Calu3 (cell line): ENCODE measurements around the gene TSPAN11. TPM values are rescaled to one million over a fixed set of nuclear protein-coding genes. Genes with fewer than 3 reads are reported as not detected.

Experiments used
- BruUV-seq: library from RNA; stranded (reverse); fragments of 400-500 nt; replicated peaks from 2 replicates; lab custom pipeline; 2021; lab: Mats Ljungman, UMichigan
- CTCF ChIA-PET: fragments of 300-600 bp; sonication (Branson Sonifier 250); formaldehyde crosslinking; loops from one replicate; lab custom pipeline; 2022; ENCODE audit warnings: antibody characterized with exemption; lab: Charles Lee
- DNase-seq: peaks from one replicate; pipeline ENCODE4 v3.0.0; 2022
- H3K27ac Mint-ChIP-seq: one replicate; pipeline ENCODE4 v1.8.0; 2022; ENCODE audit warnings: mixed read lengths; ENCODE audit not compliant: unreplicated experiment
- H3K27me3 Mint-ChIP-seq: one replicate; pipeline ENCODE4 v1.8.0; 2022; ENCODE audit warnings: mixed read lengths; ENCODE audit not compliant: unreplicated experiment
- H3K36me3 Mint-ChIP-seq: one replicate; pipeline ENCODE4 v1.8.0; 2022; ENCODE audit warnings: mild to moderate bottlenecking, moderate library complexity, mixed read lengths; ENCODE audit not compliant: insufficient read depth, unreplicated experiment
- H3K4me1 Mint-ChIP-seq: one replicate; pipeline ENCODE4 v1.8.0; 2022; ENCODE audit warnings: mild to moderate bottlenecking, low read depth, mixed read lengths; ENCODE audit not compliant: unreplicated experiment
- H3K4me3 Mint-ChIP-seq: one replicate; pipeline ENCODE4 v1.8.0; 2022; ENCODE audit warnings: mild to moderate bottlenecking, low read depth, moderate library complexity, mixed read lengths; ENCODE audit not compliant: unreplicated experiment
- H3K9me3 Mint-ChIP-seq: one replicate; pipeline ENCODE4 v1.8.0; 2022; ENCODE audit warnings: low read depth, mixed read lengths; ENCODE audit not compliant: unreplicated experiment
- intact Hi-C: fragments of 100-400 bp; cut with micrococcal nuclease; formaldehyde crosslinking; loops from one replicate; pipeline ENCODE4 v1.10.0; 2022; ENCODE audit not compliant: unreplicated experiment
- total RNA-seq: library from RNA; stranded (reverse); gene quantifications from 2 replicates; pipeline ENCODE4 v1.2.3, GENCODE V29; 2022
- TF ChIP-seq, protein P1 (sequence below): fragments of 200-600 bp; IDR thresholded peaks from one replicate; pipeline ENCODE4 v1.8.0; 2022; ENCODE audit warnings: antibody characterized with exemption; ENCODE audit not compliant: unreplicated experiment

TSPAN11 gene
- total RNA-seq, 1 experiment from 2014 or later = not detected

DNA sequence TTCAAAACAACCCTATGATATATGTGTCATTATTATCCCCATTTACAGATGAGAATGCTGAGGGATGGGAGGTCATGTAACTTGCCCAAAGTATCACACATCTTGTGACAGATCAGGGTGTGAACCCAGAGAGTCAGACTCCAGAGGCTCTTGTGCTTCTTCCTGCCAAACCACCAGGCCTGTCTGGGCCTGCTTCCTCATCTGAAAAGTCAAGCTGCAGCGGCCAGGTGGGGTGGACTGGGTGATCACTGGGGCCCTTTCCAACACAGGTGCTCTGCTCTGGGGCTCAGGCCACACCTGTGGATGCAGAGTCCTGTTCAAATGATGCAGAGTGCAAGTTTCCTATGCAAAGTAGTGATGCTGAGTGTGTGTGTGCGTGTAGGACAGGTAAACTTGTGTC, 26.7 kb downstream of the TSPAN11 start:
- no TSS peak for BruUV-seq
- H3K36me3 Mint-ChIP-seq = no peaks in the 10 kb centered on the region
- no peak for DNase-seq
- H3K27me3 Mint-ChIP-seq = peaks cover 86% of the 10 kb centered on the region
- H3K4me3 Mint-ChIP-seq = no peak overlapping the region
- no peak overlapping the region for H3K27ac Mint-ChIP-seq
- TF ChIP-seq, protein P1, sequence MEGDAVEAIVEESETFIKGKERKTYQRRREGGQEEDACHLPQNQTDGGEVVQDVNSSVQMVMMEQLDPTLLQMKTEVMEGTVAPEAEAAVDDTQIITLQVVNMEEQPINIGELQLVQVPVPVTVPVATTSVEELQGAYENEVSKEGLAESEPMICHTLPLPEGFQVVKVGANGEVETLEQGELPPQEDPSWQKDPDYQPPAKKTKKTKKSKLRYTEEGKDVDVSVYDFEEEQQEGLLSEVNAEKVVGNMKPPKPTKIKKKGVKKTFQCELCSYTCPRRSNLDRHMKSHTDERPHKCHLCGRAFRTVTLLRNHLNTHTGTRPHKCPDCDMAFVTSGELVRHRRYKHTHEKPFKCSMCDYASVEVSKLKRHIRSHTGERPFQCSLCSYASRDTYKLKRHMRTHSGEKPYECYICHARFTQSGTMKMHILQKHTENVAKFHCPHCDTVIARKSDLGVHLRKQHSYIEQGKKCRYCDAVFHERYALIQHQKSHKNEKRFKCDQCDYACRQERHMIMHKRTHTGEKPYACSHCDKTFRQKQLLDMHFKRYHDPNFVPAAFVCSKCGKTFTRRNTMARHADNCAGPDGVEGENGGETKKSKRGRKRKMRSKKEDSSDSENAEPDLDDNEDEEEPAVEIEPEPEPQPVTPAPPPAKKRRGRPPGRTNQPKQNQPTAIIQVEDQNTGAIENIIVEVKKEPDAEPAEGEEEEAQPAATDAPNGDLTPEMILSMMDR = no peak
- no peaks in the 10 kb centered on the region for H3K9me3 Mint-ChIP-seq
- intact Hi-C loops = no loop called here
- H3K4me1 Mint-ChIP-seq = no peaks in the 10 kb centered on the region
- CTCF ChIA-PET = no interaction called here

DNA sequence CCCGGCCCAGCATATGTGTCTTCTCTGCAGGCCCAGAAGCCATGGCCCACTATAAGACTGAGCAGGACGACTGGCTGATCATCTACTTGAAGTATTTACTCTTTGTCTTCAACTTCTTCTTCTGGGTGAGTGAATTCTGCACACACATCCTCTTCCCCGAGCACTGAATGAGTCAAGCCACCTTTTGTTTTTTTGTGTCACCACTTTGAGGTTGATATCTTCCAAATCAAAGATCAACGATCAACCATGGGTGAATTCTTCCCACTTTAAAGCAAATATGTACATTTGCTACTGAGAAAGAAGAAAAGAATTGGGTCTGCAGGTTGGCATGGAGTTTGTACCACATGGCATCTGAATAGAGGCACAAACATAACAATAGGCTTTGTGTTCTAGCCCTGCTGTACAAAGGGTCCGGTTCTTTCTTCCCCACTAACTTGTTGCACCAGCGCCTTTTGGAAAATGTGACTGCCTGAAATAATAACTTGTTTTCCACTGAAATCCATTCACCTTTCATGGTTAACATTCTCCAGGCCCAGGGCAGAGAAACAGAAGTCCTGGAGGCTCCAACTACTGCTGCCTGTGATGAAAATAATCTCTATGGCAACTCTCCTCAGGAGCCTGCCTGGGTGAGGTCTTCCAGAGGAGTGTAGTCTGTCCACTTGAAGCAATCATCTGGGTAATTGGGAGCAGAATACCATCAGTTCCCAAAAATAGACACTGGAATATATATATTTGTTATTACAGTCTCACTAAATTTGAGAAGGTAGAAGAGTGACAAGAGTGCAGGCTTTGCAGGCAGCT, 27.6 kb downstream of the TSPAN11 start:
- TF ChIP-seq, protein P1 = no peak
- no peaks in the 10 kb centered on the region for H3K36me3 Mint-ChIP-seq
- BruUV-seq = no TSS peak
- CTCF ChIA-PET = no interaction called here
- no peaks in the 10 kb centered on the region for H3K9me3 Mint-ChIP-seq
- no peak overlapping the region for H3K4me3 Mint-ChIP-seq
- no peaks in the 10 kb centered on the region for H3K4me1 Mint-ChIP-seq
- H3K27me3 Mint-ChIP-seq = peaks cover 86% of the 10 kb centered on the region
- intact Hi-C loops = no loop called here
- H3K27ac Mint-ChIP-seq = no peak overlapping the region
- no peak for DNase-seq

DNA sequence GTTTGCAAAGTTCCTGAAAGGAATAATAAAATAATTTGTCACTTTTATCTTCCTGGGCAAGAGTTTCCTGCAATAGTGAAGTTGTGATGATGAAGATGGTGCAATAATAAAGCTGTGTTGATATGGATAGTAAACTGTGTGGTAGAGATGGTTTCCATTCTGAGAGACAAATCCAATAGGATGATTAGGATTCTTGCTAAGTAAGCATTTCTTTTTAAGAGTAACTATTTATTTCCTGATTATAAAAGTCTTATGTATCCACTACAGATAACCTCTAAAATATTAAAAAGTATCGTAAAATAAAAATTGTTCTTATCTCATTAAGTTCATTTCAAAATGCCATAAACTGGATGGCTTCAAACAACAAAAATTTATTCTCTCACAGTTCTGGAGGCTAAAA, 28.7 kb downstream of the TSPAN11 start:
- peaks cover 4% of the 10 kb centered on the region for H3K36me3 Mint-ChIP-seq
- H3K4me1 Mint-ChIP-seq = no peaks in the 10 kb centered on the region
- H3K27me3 Mint-ChIP-seq = peaks cover 86% of the 10 kb centered on the region
- no TSS peak for BruUV-seq
- CTCF ChIA-PET = no interaction called here
- no peak for DNase-seq
- TF ChIP-seq, protein P1 = no peak
- intact Hi-C loops = no loop called here
- no peaks in the 10 kb centered on the region for H3K9me3 Mint-ChIP-seq
- H3K27ac Mint-ChIP-seq = no peak overlapping the region
- H3K4me3 Mint-ChIP-seq = no peak overlapping the region

DNA sequence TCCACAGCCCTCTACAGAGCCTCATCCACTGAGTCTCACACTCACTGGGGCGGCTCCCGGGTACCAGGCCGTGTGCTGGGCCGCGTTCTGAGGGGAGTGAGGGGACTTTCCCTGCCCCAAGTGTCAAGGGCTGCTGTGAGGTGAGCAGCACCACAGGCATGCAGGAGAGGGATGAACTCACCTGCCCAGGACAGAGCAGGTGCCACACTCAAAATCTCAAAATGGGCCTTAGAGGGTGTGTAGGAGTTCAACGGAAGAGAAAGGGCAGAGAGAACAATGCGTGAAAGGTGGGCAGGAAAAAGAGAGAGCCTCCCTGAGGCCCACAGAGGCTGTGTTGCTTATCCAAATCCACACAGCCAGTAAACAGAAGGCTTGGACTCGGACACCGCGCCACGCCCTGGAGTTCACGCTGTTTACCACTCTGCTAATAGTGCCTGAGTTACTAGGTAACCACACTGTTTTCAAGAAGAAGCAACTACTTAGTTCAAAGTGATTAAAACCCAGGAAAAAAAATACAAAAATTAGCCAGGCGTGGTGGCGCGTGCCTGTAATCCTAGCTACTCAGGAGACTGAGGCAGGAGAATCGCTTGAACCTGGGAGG, 32.7 kb downstream of the TSPAN11 start:
- no peaks in the 10 kb centered on the region for H3K4me1 Mint-ChIP-seq
- H3K27me3 Mint-ChIP-seq = peaks cover 98% of the 10 kb centered on the region
- no peak overlapping the region for H3K27ac Mint-ChIP-seq
- CTCF ChIA-PET = interaction anchor here (0.6 kb wide), 1 partner anchor 301 kb away, joined by 3 read pairs; no protein-coding TSS in a partner anchor
- no peak overlapping the region for H3K4me3 Mint-ChIP-seq
- intact Hi-C loops = no loop called here
- H3K36me3 Mint-ChIP-seq = peaks cover 4% of the 10 kb centered on the region
- no peak for DNase-seq
- TF ChIP-seq, protein P1 = no peak
- BruUV-seq = no TSS peak
- no peaks in the 10 kb centered on the region for H3K9me3 Mint-ChIP-seq
